HCT116 (cell line): ENCODE data around the gene FBXO5. TPM values are rescaled to one million over a fixed set of nuclear protein-coding genes. Genes with fewer than 3 reads are reported as not detected.

ENCODE experiments used
- ATAC-seq: fragments of 200-7000 bp; cut with Tn5 transposase; 2 replicates; pipeline ENCODE4 v1.9.1; 2020; ENCODE audit warnings: mild to moderate bottlenecking, moderate library complexity
- BruUV-seq: library from RNA; stranded (reverse); fragments of 400-500 nt; replicated peaks from 2 replicates; lab custom pipeline; 2021; lab: Mats Ljungman, UMichigan
- CTCF ChIA-PET: fragments of 300-600 bp; sonication (Branson Sonifier 250); formaldehyde crosslinking; loops from one replicate; lab custom pipeline; 2021; ENCODE audit warnings: antibody characterized with exemption; lab: Charles Lee
- POLR2A ChIA-PET: fragments of 300-600, 350-600 bp; sonication (Branson Sonifier 250); formaldehyde crosslinking; loops from one replicate; lab custom pipeline; 2021; ENCODE audit warnings: antibody characterized with exemption; lab: Charles Lee
- RAD21 ChIA-PET, 2 experiments: fragments of 300-600 bp; sonication (Branson Sonifier 250); formaldehyde crosslinking; loops; one replicate each; lab custom pipeline; 2023; ENCODE audit warnings: low total read pairs in 2 of 2; ENCODE audit not compliant: uncharacterized antibody in 2 of 2, unreplicated experiment in 2 of 2, low non-redundant PET in 1 of 2; lab: Charles Lee
- DNase-seq: peaks from one replicate; pipeline ENCODE4 v3.0.0-alpha.2; 2010; ENCODE audit warnings: low read depth, low spot score
- H2AFZ ChIP-seq: fragments of 200-600 bp; shearing (Covaris generic), sonication (generic); 2 replicates; pipeline ENCODE4 v1.6.1; 2017; ENCODE audit warnings: low read depth, mixed run types, mixed read lengths, antibody characterized with exemption, low read length; ENCODE audit not compliant: poor library complexity, severe bottlenecking
- H3K27ac ChIP-seq: 2 replicates; pipeline ENCODE4 v1.5.1; 2012; ENCODE audit warnings: low read depth, low read length
- H3K27me3 ChIP-seq: fragments of 200-600 bp; sonication (generic); 2 replicates; pipeline ENCODE4 v1.6.1; 2016; ENCODE audit warnings: mixed run types, low read length, mixed read lengths; ENCODE audit not compliant: insufficient read depth
- H3K36me3 ChIP-seq, 2 experiments: fragments of 200-500 bp in 1 of 2; fragments of 200-600 bp in 1 of 2; sonication (Bioruptor generic) in 1 of 2; sonication (generic) in 1 of 2; 2 replicates each; pipeline versions ENCODE4 v1.5.1 to v1.6.1; 2014 to 2016; ENCODE audit warnings: low read length in 2 of 2, inconsistent platforms in 1 of 2, mixed read lengths in 1 of 2, mixed run types in 1 of 2; ENCODE audit not compliant: insufficient read depth in 2 of 2, control insufficient read depth in 1 of 2
- H3K4me1 ChIP-seq, 2 experiments: fragments of 200-600 bp in 1 of 2; sonication (generic) in 1 of 2; 2 replicates each; pipeline versions ENCODE4 v1.5.1 to v1.6.1; 2012 to 2017; ENCODE audit warnings: low read length in 2 of 2, inconsistent platforms in 1 of 2, mild to moderate bottlenecking in 1 of 2, mixed read lengths in 1 of 2, mixed run types in 1 of 2, moderate library complexity in 1 of 2; ENCODE audit not compliant: insufficient read depth in 2 of 2, control insufficient read depth in 1 of 2
- H3K4me2 ChIP-seq: fragments of 200-600 bp; sonication (generic); 2 replicates; pipeline ENCODE4 v1.6.1; 2017; ENCODE audit warnings: mixed run types, low read length, mixed read lengths
- H3K4me3 ChIP-seq, 2 experiments: fragments of 200-600 bp in 1 of 2; sonication (generic) in 1 of 2; replicated peaks in 1 of 2; 2 replicates each; pipeline ENCODE4 v1.5.1; 2011 to 2016; ENCODE audit warnings: low read length in 2 of 2, control low read depth in 1 of 2, low read depth in 1 of 2, mild to moderate bottlenecking in 1 of 2, mixed read lengths in 1 of 2, mixed run types in 1 of 2
- H3K79me2 ChIP-seq: fragments of 200-600 bp; sonication (generic); 2 replicates; pipeline ENCODE4 v1.6.1; 2017; ENCODE audit warnings: mild to moderate bottlenecking, mixed run types, low read length, moderate library complexity, mixed read lengths; ENCODE audit not compliant: insufficient read depth
- H3K9ac ChIP-seq: fragments of 200-600 bp; sonication (generic); 2 replicates; pipeline ENCODE4 v1.6.1; 2016; ENCODE audit warnings: low read length, mixed read lengths
- H3K9me2 ChIP-seq: fragments of 200-600 bp; sonication (generic), shearing (Covaris generic); 2 replicates; pipeline ENCODE4 v1.6.1; 2017; ENCODE audit warnings: mixed run types, mild to moderate bottlenecking, moderate library complexity; ENCODE audit not compliant: insufficient read depth
- H3K9me3 ChIP-seq, 2 experiments: fragments of 200-500 bp in 1 of 2; fragments of 200-600 bp in 1 of 2; sonication (Bioruptor generic) in 1 of 2; sonication (generic) in 1 of 2; 2 replicates each; pipeline ENCODE4 v1.6.1; 2014 to 2017; ENCODE audit warnings: low read length in 2 of 2, mixed read lengths in 2 of 2, inconsistent platforms in 1 of 2, low read depth in 1 of 2, mild to moderate bottlenecking in 1 of 2, mixed run types in 1 of 2, moderate library complexity in 1 of 2; ENCODE audit not compliant: control insufficient read depth in 1 of 2, insufficient read depth in 1 of 2
- H4K20me1 ChIP-seq: fragments of 200-600 bp; sonication (generic), shearing (Covaris generic); 2 replicates; pipeline ENCODE4 v1.6.1; 2017; ENCODE audit warnings: mixed run types, mild to moderate bottlenecking, moderate library complexity; ENCODE audit not compliant: insufficient read depth
- CBX3 ChIP-seq: IDR thresholded peaks from 2 replicates; pipeline ENCODE4 v1.6.1; 2012; ENCODE audit warnings: low read depth
- CTCF ChIP-seq, 3 experiments: fragments of 200-600 bp in 1 of 3; sonication (generic) in 1 of 3; IDR thresholded peaks in 2 of 3; conservative IDR thresholded peaks in 1 of 3; 2 replicates each; pipeline ENCODE4 v1.5.1; 2012 to 2017; ENCODE audit warnings: low read depth in 2 of 3, low read length in 2 of 3, antibody characterized with exemption in 1 of 3, borderline replicate concordance in 1 of 3, control low read depth in 1 of 3, mild to moderate bottlenecking in 1 of 3, mixed read lengths in 1 of 3, mixed run types in 1 of 3, moderate library complexity in 1 of 3; ENCODE audit not compliant: insufficient read depth in 1 of 3
- EGR1 ChIP-seq: IDR thresholded peaks from 2 replicates; pipeline ENCODE4 v1.6.1; 2012; ENCODE audit warnings: low read depth
- JUND ChIP-seq: IDR thresholded peaks from 2 replicates; pipeline ENCODE4 v1.6.1; 2012
- MAX ChIP-seq: IDR thresholded peaks from 2 replicates; pipeline ENCODE4 v1.6.1; 2012
- POLR2AphosphoS5 ChIP-seq: IDR thresholded peaks from 2 replicates; pipeline ENCODE4 v1.6.1; 2011; ENCODE audit warnings: mild to moderate bottlenecking, low read depth, low read length, moderate library complexity
- REST ChIP-seq: IDR thresholded peaks from 2 replicates; pipeline ENCODE4 v1.6.1; 2012; ENCODE audit warnings: low read depth
- SIN3A ChIP-seq: IDR thresholded peaks from 2 replicates; pipeline ENCODE4 v1.6.1; 2012; ENCODE audit warnings: low read depth
- SP1 ChIP-seq: IDR thresholded peaks from 2 replicates; pipeline ENCODE4 v1.6.1; 2012; ENCODE audit warnings: low read depth
- TCF7L2 ChIP-seq: IDR thresholded peaks from 2 replicates; pipeline ENCODE4 v1.7.0; 2011; ENCODE audit warnings: borderline replicate concordance, inconsistent platforms; ENCODE audit not compliant: insufficient read depth, insufficient read length; ENCODE audit errors: extremely low read depth
- YY1 ChIP-seq: IDR thresholded peaks from 2 replicates; pipeline ENCODE4 v1.6.1; 2011; ENCODE audit warnings: low read length, low read depth, moderate library complexity, mild to moderate bottlenecking; ENCODE audit not compliant: insufficient replicate concordance; ENCODE audit errors: extremely low read depth
- intact Hi-C: fragments of 100-400 bp; cut with micrococcal nuclease; formaldehyde crosslinking; loops from 2 replicates; pipeline ENCODE4 v1.10.0; 2022
- total RNA-seq: library from RNA; stranded (reverse); gene quantifications from one replicate; pipeline ENCODE4 v1.2.1, GENCODE V29; 2021; ENCODE audit not compliant: unreplicated experiment

FBXO5 gene
- total RNA-seq, 1 experiment from 2014 or later: 38.9 TPM

GRCh38 chr6:153015094-153015640 lies 32.3 kb upstream of the FBXO5 start:
- no peaks in the 10 kb centered on the region for H3K27me3 ChIP-seq
- H3K9me2 ChIP-seq: no peaks in the 10 kb centered on the region
- BruUV-seq: no TSS peak
- ChIA-PET RAD21 (no interaction called here), POLR2A (no interaction called here), CTCF (no interaction called here)
- ATAC-seq: no peak
- no peaks in the 10 kb centered on the region for H3K9me3 ChIP-seq
- H3K9ac ChIP-seq: no peak overlapping the region
- H2AFZ ChIP-seq: no peak overlapping the region
- no peaks in the 10 kb centered on the region for H3K36me3 ChIP-seq
- no peak overlapping the region for H3K27ac ChIP-seq
- no peaks in the 10 kb centered on the region for H4K20me1 ChIP-seq
- TF ChIP-seq MAX (no peak), REST (no peak), SIN3A (no peak)
- no peak for DNase-seq
- H3K79me2 ChIP-seq: no peaks in the 10 kb centered on the region
- no peak overlapping the region for H3K4me2 ChIP-seq
- intact Hi-C loops: no loop called here
- no peaks in the 10 kb centered on the region for H3K4me1 ChIP-seq
- no peak overlapping the region for H3K4me3 ChIP-seq

GRCh38 chr6:153013438-153013837 lies 30.6 kb upstream of the FBXO5 start:
- H3K79me2 ChIP-seq: no peaks in the 10 kb centered on the region
- no peak overlapping the region for H3K4me2 ChIP-seq
- POLR2A ChIA-PET: no interaction called here
- H3K4me1 ChIP-seq: no peaks in the 10 kb centered on the region
- DNase-seq: no peak
- no peak overlapping the region for H2AFZ ChIP-seq
- TF ChIP-seq SP1: no peak
- TF ChIP-seq CBX3: no peak
- TF ChIP-seq SIN3A: no peak
- no peak for TF ChIP-seq JUND
- TF ChIP-seq YY1: no peak
- TF ChIP-seq TCF7L2: no peak
- no peak for TF ChIP-seq CTCF (IDR thresholded peaks at IDR 0.05 in 2 of 3, conservative IDR thresholded peaks at IDR 0.05 in 1 of 3; ENCODE audit: borderline replicate concordance in 1 of 3, insufficient read depth in 1 of 3, low read depth in 2 of 3, low read length in 2 of 3)
- TF ChIP-seq EGR1: no peak
- no peak for TF ChIP-seq POLR2AphosphoS5
- no peaks in the 10 kb centered on the region for H3K9me3 ChIP-seq
- no peak overlapping the region for H3K9ac ChIP-seq
- no peaks in the 10 kb centered on the region for H3K36me3 ChIP-seq
- intact Hi-C loops: no loop called here
- no peak overlapping the region for H3K4me3 ChIP-seq
- CTCF ChIA-PET: no interaction called here
- no peaks in the 10 kb centered on the region for H3K9me2 ChIP-seq
- no peak overlapping the region for H3K27ac ChIP-seq
- ATAC-seq: no peak
- H4K20me1 ChIP-seq: no peaks in the 10 kb centered on the region
- H3K27me3 ChIP-seq: no peaks in the 10 kb centered on the region
- no TSS peak for BruUV-seq
- RAD21 ChIA-PET: no interaction called here
